Fibroblast of pulmonary artery (primary cell): ENCODE results near the gene C12orf75.
"Not testable (repeated sequence)": the region's sequence is repeated elsewhere in the genome, so short reads cannot be mapped to it uniquely, and the experiment has no call there.

Experiments
- DNase-seq: peaks from one replicate; pipeline ENCODE4 v3.0.0-alpha.2; 2010; ENCODE audit warnings: low read depth
- H3K4me3 ChIP-seq: replicated peaks from 2 replicates; pipeline ENCODE4 v1.5.1; 2011; ENCODE audit warnings: low read depth, mild to moderate bottlenecking, control low read depth, low read length, moderate library complexity
- TF ChIP-seq, protein P1 (sequence below): IDR thresholded peaks from 2 replicates; pipeline ENCODE4 v1.5.1; 2011; ENCODE audit warnings: mild to moderate bottlenecking, control low read depth, low read length, inconsistent platforms; ENCODE audit errors: missing control alignments

Gene C12orf75

GRCh38 chr12:105341010-105341409 lies 10.5 kb downstream of the C12orf75 start:
- TF ChIP-seq, protein P1, sequence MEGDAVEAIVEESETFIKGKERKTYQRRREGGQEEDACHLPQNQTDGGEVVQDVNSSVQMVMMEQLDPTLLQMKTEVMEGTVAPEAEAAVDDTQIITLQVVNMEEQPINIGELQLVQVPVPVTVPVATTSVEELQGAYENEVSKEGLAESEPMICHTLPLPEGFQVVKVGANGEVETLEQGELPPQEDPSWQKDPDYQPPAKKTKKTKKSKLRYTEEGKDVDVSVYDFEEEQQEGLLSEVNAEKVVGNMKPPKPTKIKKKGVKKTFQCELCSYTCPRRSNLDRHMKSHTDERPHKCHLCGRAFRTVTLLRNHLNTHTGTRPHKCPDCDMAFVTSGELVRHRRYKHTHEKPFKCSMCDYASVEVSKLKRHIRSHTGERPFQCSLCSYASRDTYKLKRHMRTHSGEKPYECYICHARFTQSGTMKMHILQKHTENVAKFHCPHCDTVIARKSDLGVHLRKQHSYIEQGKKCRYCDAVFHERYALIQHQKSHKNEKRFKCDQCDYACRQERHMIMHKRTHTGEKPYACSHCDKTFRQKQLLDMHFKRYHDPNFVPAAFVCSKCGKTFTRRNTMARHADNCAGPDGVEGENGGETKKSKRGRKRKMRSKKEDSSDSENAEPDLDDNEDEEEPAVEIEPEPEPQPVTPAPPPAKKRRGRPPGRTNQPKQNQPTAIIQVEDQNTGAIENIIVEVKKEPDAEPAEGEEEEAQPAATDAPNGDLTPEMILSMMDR = no peak
- DNase-seq = peak; percentile 42

DNA sequence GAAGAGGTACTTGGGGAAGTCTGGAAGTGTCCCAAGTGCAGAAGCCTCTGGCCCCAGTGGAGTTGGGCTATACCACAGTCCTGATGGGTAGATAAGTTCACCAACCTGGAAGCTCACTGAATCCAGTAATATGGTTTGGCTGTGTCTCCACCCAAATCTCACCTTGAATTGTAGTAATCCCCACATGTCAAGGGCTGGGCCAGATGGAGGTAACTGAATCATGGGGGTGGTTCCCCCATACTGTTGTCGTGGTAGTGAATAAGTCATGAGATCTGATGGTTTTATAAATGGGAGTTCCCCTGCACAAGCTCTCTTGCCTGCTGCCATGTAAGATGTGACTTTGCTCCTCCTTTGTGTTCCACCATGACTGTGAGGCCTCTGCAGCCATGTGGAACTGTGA lies 11.1 kb downstream of the C12orf75 start:
- not testable (repeated sequence) for DNase-seq, H3K4me3 ChIP-seq

More at GRCh38 chr12:105341010-105341409, 10.5 kb downstream of the C12orf75 start:
- H3K4me3 ChIP-seq = no peak overlapping the region

- TF ChIP-seq, protein P1 = no peak
- DNase-seq = no peak
- no peak overlapping the region for H3K4me3 ChIP-seq
These were observed 12.0 kb downstream of the C12orf75 start for GRCh38 chr12:105342464-105342863.

GRCh38 chr12:105343836-105344235 lies 13.3 kb downstream of the C12orf75 start:
- TF ChIP-seq, protein P1 = no peak
- no peak for DNase-seq
- no peak overlapping the region for H3K4me3 ChIP-seq

- DNase-seq = no peak
- TF ChIP-seq, protein P1 = no peak
- no peak overlapping the region for H3K4me3 ChIP-seq
These were observed 17.0 kb downstream of the C12orf75 start for GRCh38 chr12:105347499-105347898.

- H3K4me3 ChIP-seq = no peak overlapping the region
- TF ChIP-seq, protein P1 = no peak
- DNase-seq = no peak
These were observed 17.7 kb downstream of the C12orf75 start for GRCh38 chr12:105348142-105348541.

DNA sequence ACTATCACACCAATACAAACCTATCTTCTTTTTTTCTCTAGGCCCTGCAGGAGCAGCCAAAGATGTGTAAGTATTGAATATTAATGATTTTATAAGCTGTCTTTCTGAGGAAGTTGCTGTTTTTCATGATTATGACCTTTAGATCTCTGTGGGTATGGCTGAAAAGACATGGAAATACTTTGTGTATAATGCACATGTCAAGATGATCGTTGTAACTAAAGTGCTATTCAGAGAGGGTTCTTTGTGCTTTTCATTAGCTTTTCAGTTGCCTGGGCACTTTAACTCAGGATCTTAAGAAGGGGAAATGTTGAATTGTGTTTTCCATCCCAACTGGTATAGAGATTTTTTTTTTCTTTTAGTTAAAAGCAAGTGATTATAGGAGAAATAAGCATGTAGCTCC lies 18.1 kb downstream of the C12orf75 start:
- TF ChIP-seq, protein P1 = no peak
- no peak overlapping the region for H3K4me3 ChIP-seq
- DNase-seq = no peak

DNA sequence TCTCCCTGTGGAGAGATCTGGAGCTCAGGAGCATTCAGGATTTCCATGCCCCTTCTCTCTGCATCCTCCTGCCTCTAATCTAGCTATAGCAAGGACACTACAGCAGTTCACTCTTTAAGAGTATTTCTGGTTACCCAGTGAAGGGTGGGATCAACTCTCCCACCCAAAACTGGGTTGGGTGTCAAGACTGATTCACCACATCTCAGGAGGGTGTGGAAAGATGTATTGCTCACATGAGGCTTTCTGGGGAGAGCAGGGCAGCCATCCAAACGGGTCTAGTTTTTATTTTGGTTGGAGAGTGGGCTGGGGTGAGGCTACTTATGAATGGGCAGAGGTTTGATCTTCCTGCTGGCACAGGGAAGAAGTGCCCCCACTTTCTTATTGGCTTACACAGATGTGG lies 18.6 kb downstream of the C12orf75 start:
- no peak overlapping the region for H3K4me3 ChIP-seq
- DNase-seq = no peak
- TF ChIP-seq, protein P1 = no peak
